WTC11 (cell line): ENCODE measurements around the gene ZNF614. TPM values are rescaled to one million over a fixed set of nuclear protein-coding genes. Genes with fewer than 3 reads are reported as not detected.

ENCODE experiments used
- ATAC-seq: fragments of 200-7000 bp; cut with Tn5 transposase; 2 replicates; pipeline ENCODE4 v1.10.0; 2021; ENCODE audit warnings: mild to moderate bottlenecking, moderate library complexity
- CTCF ChIA-PET: fragments of 300-600 bp; sonication (Branson Sonifier 250); formaldehyde crosslinking; loops from one replicate; lab custom pipeline; 2021; ENCODE audit warnings: antibody characterized with exemption; lab: Charles Lee
- POLR2A ChIA-PET: fragments of 350-600 bp; sonication (Branson Sonifier 250); formaldehyde crosslinking; loops from one replicate; lab custom pipeline; 2021; ENCODE audit warnings: antibody characterized with exemption; lab: Charles Lee
- DNase-seq: peaks from one replicate; pipeline ENCODE4 v3.0.0; 2021; ENCODE audit warnings: low spot score
- H3K27ac Mint-ChIP-seq: 2 replicates; pipeline ENCODE4 v1.8.0; 2021; ENCODE audit warnings: mixed read lengths
- H3K27me3 Mint-ChIP-seq: 2 replicates; pipeline ENCODE4 v1.8.0; 2021; ENCODE audit warnings: low read depth, mild to moderate bottlenecking, moderate library complexity, mixed read lengths
- H3K36me3 Mint-ChIP-seq: 2 replicates; pipeline ENCODE4 v1.8.0; 2021; ENCODE audit warnings: mixed read lengths
- H3K4me1 Mint-ChIP-seq: 2 replicates; pipeline ENCODE4 v1.8.0; 2022; ENCODE audit warnings: mixed read lengths
- H3K4me3 Mint-ChIP-seq: 2 replicates; pipeline ENCODE4 v1.8.0; 2021; ENCODE audit warnings: mild to moderate bottlenecking, moderate library complexity, mixed read lengths
- H3K9me3 Mint-ChIP-seq: 2 replicates; pipeline ENCODE4 v1.8.0; 2021; ENCODE audit warnings: mixed read lengths
- ETV6 ChIP-seq: sonication (generic); formaldehyde crosslinking; IDR thresholded peaks from 2 replicates; pipeline ENCODE4 v1.8.1; 2022; ENCODE audit warnings: mild to moderate bottlenecking, missing genetic modification reagents
- IRF2 ChIP-seq: sonication (generic); formaldehyde crosslinking; IDR thresholded peaks from 2 replicates; pipeline ENCODE4 v1.8.0; 2022; ENCODE audit warnings: low read depth, missing genetic modification reagents, borderline replicate concordance
- KAT7 ChIP-seq: sonication (generic); formaldehyde crosslinking; IDR thresholded peaks from 2 replicates; pipeline ENCODE4 v1.8.1; 2023; ENCODE audit warnings: missing genetic modification reagents, mild to moderate bottlenecking, borderline replicate concordance
- MXD4 ChIP-seq: fragments of 250-450 bp; sonication (Bioruptor Pico); IDR thresholded peaks from 2 replicates; pipeline ENCODE4 v1.8.0; 2021; ENCODE audit warnings: mild to moderate bottlenecking, moderate library complexity, borderline replicate concordance
- MYBL2 ChIP-seq: sonication (generic); formaldehyde crosslinking; IDR thresholded peaks from 2 replicates; pipeline ENCODE4 v1.8.1; 2023; ENCODE audit warnings: mild to moderate bottlenecking, moderate library complexity, missing genetic modification reagents
- NR3C1 ChIP-seq: sonication (generic); formaldehyde crosslinking; conservative IDR thresholded peaks from 2 replicates; pipeline ENCODE4 v1.8.1; 2023; ENCODE audit warnings: low read depth, mild to moderate bottlenecking, missing genetic modification reagents
- SOX15 ChIP-seq: fragments of 250-450 bp; sonication (Bioruptor Pico); IDR thresholded peaks from 2 replicates; pipeline ENCODE4 v1.9.0; 2021; ENCODE audit warnings: mild to moderate bottlenecking
- ZNF416 ChIP-seq: fragments of 250-450 bp; sonication (Bioruptor Pico); IDR thresholded peaks from 2 replicates; pipeline ENCODE4 v1.9.0; 2021; ENCODE audit warnings: mild to moderate bottlenecking, inconsistent platforms
- ZNF423 ChIP-seq: fragments of 250-450 bp; sonication (Bioruptor Pico); IDR thresholded peaks from 2 replicates; pipeline ENCODE4 v2.1.2; 2022; ENCODE audit warnings: mild to moderate bottlenecking, moderate library complexity
- total RNA-seq: library from RNA; stranded (reverse); gene quantifications from 3 replicates; pipeline ENCODE4 v1.2.3, GENCODE V29; 2021
- TF ChIP-seq, protein P1 (sequence below): fragments of 250-450 bp; sonication (Bioruptor Pico); IDR thresholded peaks from 2 replicates; pipeline ENCODE4 v1.9.0; 2021; ENCODE audit warnings: mild to moderate bottlenecking, borderline replicate concordance
- TF ChIP-seq, protein P2 (sequence below): fragments of 250-450 bp; sonication (Bioruptor Pico); conservative IDR thresholded peaks from 2 replicates; pipeline ENCODE4 v1.9.0; 2021; ENCODE audit warnings: mild to moderate bottlenecking
- TF ChIP-seq, protein P3 (sequence below): sonication (generic); formaldehyde crosslinking; IDR thresholded peaks from 2 replicates; pipeline ENCODE4 v1.8.0; 2022; ENCODE audit warnings: mild to moderate bottlenecking, missing genetic modification reagents
- TF ChIP-seq, protein P4 (sequence below): sonication (generic); formaldehyde crosslinking; IDR thresholded peaks from 2 replicates; pipeline ENCODE4 v1.8.0; 2023; ENCODE audit warnings: mild to moderate bottlenecking, missing genetic modification reagents
- TF ChIP-seq, protein P5 (sequence below): fragments of 250-450 bp; sonication (Bioruptor Pico); IDR thresholded peaks from 2 replicates; pipeline ENCODE4 v2.1.2; 2022; ENCODE audit warnings: mild to moderate bottlenecking, moderate library complexity
- TF ChIP-seq, protein P6 (sequence below): sonication (generic); formaldehyde crosslinking; IDR thresholded peaks from 2 replicates; pipeline ENCODE4 v1.8.0; 2022; ENCODE audit warnings: missing genetic modification reagents
- TF ChIP-seq, protein P7 (sequence below): fragments of 250-450 bp; sonication (Bioruptor Pico); IDR thresholded peaks from 2 replicates; pipeline ENCODE4 v1.8.0; 2021; ENCODE audit warnings: mild to moderate bottlenecking

Gene ZNF614
- total RNA-seq, 1 experiment from 2014 or later: 19.5 TPM

DNA sequence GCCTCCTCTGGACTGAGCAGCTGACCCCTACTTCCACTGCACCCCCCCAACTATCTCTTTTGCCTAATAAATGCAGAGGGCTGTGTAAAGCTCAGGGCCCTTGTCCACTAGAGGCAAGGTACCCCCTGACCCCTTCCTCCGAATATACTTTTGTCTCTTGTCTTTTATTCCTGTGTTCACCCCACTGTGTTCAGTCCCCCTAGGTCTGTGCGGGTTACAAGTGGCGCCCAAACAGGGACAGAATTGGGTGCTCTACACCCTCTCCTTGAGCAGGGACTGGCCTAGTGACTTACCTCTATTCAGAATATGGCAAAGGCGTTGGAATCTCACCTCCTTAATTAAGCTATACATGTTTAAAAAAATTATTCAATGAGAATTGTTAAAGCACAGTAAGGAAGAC lies 56.6 kb downstream of the ZNF614 start (continued):
- TF ChIP-seq, protein P1, sequence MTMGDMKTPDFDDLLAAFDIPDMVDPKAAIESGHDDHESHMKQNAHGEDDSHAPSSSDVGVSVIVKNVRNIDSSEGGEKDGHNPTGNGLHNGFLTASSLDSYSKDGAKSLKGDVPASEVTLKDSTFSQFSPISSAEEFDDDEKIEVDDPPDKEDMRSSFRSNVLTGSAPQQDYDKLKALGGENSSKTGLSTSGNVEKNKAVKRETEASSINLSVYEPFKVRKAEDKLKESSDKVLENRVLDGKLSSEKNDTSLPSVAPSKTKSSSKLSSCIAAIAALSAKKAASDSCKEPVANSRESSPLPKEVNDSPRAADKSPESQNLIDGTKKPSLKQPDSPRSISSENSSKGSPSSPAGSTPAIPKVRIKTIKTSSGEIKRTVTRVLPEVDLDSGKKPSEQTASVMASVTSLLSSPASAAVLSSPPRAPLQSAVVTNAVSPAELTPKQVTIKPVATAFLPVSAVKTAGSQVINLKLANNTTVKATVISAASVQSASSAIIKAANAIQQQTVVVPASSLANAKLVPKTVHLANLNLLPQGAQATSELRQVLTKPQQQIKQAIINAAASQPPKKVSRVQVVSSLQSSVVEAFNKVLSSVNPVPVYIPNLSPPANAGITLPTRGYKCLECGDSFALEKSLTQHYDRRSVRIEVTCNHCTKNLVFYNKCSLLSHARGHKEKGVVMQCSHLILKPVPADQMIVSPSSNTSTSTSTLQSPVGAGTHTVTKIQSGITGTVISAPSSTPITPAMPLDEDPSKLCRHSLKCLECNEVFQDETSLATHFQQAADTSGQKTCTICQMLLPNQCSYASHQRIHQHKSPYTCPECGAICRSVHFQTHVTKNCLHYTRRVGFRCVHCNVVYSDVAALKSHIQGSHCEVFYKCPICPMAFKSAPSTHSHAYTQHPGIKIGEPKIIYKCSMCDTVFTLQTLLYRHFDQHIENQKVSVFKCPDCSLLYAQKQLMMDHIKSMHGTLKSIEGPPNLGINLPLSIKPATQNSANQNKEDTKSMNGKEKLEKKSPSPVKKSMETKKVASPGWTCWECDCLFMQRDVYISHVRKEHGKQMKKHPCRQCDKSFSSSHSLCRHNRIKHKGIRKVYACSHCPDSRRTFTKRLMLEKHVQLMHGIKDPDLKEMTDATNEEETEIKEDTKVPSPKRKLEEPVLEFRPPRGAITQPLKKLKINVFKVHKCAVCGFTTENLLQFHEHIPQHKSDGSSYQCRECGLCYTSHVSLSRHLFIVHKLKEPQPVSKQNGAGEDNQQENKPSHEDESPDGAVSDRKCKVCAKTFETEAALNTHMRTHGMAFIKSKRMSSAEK (CRISPR knock-in tag): no peak

DNA sequence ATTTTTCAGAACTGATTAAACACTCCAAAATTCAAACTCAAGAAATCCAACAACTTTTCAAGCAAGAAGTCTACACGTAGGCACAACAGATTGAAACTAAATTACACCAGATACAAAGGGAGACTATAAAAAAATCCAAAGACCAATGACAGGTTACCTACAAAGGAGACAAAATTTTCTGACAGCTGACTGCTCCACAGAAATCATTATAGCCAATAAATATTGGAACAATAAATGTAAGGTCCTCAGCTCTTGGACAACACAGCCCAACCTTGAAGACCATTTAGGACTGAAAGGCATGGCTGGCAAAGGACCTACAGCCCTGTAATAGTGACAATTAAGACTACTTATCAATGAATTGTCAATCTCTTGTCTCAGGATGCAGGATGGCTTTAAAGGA lies 57.5 kb downstream of the ZNF614 start:
- Mint-ChIP-seq H3K27me3 (peaks cover 3% of the 10 kb centered on the region), H3K4me1 (no peaks in the 10 kb centered on the region), H3K27ac (no peak overlapping the region), H3K9me3 (peaks cover 67% of the 10 kb centered on the region), H3K4me3 (no peak overlapping the region), H3K36me3 (peaks cover 84% of the 10 kb centered on the region)
- CTCF ChIA-PET: no interaction called here
- no peak for TF ChIP-seq NR3C1 (CRISPR knock-in tag)
- TF ChIP-seq IRF2 (CRISPR knock-in tag): no peak
- TF ChIP-seq ETV6 (CRISPR knock-in tag): no peak
- TF ChIP-seq, protein P2, sequence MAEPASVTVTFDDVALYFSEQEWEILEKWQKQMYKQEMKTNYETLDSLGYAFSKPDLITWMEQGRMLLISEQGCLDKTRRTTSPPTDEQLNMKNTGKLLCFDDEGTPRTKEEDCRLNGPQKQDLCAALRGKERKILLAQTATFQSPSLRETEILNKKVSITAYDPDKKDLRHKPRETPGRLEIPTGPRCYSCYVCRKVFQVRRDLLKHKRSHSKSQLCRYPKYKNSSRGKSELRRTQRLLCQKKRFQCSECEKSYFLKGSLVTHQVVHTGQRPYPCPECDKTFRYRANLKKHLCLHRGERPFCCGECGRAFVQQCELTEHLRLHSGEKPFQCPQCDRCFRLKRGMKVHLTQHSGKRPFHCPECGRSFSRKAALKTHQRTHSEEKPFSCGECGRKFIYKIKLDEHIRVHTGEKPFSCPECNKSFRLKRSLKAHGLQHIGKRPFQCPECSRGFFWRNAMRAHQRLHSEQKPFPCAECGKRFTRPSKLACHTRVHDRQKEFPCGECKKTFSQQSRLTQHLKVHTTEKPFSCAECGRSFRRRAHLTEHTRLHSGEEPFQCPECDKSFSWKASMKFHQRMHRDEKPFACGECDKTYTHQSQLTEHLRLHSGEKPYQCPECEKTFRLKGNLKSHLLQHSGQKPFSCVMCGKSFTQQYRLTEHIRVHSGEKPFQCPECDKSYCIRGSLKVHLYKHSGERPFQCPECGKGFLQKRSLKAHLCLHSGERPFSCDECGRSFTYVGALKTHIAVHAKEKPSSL (CRISPR knock-in tag): no peak
- no peak for TF ChIP-seq ZNF416
- TF ChIP-seq, protein P3, sequence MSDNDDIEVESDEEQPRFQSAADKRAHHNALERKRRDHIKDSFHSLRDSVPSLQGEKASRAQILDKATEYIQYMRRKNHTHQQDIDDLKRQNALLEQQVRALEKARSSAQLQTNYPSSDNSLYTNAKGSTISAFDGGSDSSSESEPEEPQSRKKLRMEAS (CRISPR knock-in tag): no peak
- TF ChIP-seq, protein P4, sequence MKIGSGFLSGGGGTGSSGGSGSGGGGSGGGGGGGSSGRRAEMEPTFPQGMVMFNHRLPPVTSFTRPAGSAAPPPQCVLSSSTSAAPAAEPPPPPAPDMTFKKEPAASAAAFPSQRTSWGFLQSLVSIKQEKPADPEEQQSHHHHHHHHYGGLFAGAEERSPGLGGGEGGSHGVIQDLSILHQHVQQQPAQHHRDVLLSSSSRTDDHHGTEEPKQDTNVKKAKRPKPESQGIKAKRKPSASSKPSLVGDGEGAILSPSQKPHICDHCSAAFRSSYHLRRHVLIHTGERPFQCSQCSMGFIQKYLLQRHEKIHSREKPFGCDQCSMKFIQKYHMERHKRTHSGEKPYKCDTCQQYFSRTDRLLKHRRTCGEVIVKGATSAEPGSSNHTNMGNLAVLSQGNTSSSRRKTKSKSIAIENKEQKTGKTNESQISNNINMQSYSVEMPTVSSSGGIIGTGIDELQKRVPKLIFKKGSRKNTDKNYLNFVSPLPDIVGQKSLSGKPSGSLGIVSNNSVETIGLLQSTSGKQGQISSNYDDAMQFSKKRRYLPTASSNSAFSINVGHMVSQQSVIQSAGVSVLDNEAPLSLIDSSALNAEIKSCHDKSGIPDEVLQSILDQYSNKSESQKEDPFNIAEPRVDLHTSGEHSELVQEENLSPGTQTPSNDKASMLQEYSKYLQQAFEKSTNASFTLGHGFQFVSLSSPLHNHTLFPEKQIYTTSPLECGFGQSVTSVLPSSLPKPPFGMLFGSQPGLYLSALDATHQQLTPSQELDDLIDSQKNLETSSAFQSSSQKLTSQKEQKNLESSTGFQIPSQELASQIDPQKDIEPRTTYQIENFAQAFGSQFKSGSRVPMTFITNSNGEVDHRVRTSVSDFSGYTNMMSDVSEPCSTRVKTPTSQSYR (CRISPR knock-in tag): no peak
- no peak for TF ChIP-seq SOX15 (CRISPR knock-in tag)
- no peak for TF ChIP-seq ZNF423 (CRISPR knock-in tag)
- POLR2A ChIA-PET: no interaction called here
- ATAC-seq (no peak), DNase-seq (no peak)

DNA sequence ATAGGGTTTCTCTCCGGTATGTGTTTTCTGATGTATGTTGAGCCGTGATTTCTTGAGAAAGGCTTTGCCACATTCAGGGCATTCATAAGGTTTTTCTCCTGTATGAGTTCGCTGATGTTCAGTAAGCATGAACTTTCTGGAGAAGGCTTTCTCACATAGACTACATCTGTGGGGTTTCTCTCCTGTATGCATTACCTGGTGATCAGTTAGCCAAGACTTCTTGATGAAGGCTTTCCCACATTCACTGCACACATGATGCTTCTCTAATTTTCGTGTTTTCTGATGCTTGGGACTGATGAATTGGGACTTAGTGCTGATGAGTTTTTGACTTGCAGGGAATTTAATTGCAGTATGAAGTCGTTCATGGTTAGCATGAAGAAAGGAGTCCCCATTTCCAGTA lies 62.6 kb downstream of the ZNF614 start:
- peaks cover 44% of the 10 kb centered on the region for H3K9me3 Mint-ChIP-seq
- peaks cover 14% of the 10 kb centered on the region for H3K4me1 Mint-ChIP-seq
- CTCF ChIA-PET: no interaction called here
- no peak overlapping the region for H3K4me3 Mint-ChIP-seq
- TF ChIP-seq, protein P5, sequence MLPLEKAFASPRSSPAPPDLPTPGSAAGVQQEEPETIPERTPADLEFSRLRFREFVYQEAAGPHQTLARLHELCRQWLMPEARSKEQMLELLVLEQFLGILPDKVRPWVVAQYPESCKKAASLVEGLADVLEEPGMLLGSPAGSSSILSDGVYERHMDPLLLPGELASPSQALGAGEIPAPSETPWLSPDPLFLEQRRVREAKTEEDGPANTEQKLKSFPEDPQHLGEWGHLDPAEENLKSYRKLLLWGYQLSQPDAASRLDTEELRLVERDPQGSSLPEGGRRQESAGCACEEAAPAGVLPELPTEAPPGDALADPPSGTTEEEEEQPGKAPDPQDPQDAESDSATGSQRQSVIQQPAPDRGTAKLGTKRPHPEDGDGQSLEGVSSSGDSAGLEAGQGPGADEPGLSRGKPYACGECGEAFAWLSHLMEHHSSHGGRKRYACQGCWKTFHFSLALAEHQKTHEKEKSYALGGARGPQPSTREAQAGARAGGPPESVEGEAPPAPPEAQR (CRISPR knock-in tag): no peak
- TF ChIP-seq MXD4 (CRISPR knock-in tag) (no peak), MYBL2 (CRISPR knock-in tag) (no peak), KAT7 (CRISPR knock-in tag) (no peak)
- TF ChIP-seq, protein P6, sequence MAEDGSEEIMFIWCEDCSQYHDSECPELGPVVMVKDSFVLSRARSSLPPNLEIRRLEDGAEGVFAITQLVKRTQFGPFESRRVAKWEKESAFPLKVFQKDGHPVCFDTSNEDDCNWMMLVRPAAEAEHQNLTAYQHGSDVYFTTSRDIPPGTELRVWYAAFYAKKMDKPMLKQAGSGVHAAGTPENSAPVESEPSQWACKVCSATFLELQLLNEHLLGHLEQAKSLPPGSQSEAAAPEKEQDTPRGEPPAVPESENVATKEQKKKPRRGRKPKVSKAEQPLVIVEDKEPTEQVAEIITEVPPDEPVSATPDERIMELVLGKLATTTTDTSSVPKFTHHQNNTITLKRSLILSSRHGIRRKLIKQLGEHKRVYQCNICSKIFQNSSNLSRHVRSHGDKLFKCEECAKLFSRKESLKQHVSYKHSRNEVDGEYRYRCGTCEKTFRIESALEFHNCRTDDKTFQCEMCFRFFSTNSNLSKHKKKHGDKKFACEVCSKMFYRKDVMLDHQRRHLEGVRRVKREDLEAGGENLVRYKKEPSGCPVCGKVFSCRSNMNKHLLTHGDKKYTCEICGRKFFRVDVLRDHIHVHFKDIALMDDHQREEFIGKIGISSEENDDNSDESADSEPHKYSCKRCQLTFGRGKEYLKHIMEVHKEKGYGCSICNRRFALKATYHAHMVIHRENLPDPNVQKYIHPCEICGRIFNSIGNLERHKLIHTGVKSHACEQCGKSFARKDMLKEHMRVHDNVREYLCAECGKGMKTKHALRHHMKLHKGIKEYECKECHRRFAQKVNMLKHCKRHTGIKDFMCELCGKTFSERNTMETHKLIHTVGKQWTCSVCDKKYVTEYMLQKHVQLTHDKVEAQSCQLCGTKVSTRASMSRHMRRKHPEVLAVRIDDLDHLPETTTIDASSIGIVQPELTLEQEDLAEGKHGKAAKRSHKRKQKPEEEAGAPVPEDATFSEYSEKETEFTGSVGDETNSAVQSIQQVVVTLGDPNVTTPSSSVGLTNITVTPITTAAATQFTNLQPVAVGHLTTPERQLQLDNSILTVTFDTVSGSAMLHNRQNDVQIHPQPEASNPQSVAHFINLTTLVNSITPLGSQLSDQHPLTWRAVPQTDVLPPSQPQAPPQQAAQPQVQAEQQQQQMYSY (CRISPR knock-in tag): no peak
- TF ChIP-seq, protein P7, sequence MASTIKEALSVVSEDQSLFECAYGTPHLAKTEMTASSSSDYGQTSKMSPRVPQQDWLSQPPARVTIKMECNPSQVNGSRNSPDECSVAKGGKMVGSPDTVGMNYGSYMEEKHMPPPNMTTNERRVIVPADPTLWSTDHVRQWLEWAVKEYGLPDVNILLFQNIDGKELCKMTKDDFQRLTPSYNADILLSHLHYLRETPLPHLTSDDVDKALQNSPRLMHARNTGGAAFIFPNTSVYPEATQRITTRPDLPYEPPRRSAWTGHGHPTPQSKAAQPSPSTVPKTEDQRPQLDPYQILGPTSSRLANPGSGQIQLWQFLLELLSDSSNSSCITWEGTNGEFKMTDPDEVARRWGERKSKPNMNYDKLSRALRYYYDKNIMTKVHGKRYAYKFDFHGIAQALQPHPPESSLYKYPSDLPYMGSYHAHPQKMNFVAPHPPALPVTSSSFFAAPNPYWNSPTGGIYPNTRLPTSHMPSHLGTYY (CRISPR knock-in tag): no peak
- POLR2A ChIA-PET: no interaction called here
- peaks cover 2% of the 10 kb centered on the region for H3K27me3 Mint-ChIP-seq
- H3K27ac Mint-ChIP-seq: no peak overlapping the region
- ATAC-seq: no peak
- peaks cover 61% of the 10 kb centered on the region for H3K36me3 Mint-ChIP-seq
- DNase-seq: no peak
